WTC11 (cell line): ENCODE measurements around the gene AGAP3. TPM values are rescaled to one million over a fixed set of nuclear protein-coding genes. Genes with fewer than 3 reads are reported as not detected.

Experiments used
- ATAC-seq: fragments of 200-7000 bp; cut with Tn5 transposase; 2 replicates; pipeline ENCODE4 v1.10.0; 2021; ENCODE audit warnings: mild to moderate bottlenecking, moderate library complexity
- CTCF ChIA-PET: fragments of 300-600 bp; sonication (Branson Sonifier 250); formaldehyde crosslinking; loops from one replicate; lab custom pipeline; 2021; ENCODE audit warnings: antibody characterized with exemption; lab: Charles Lee
- POLR2A ChIA-PET: fragments of 350-600 bp; sonication (Branson Sonifier 250); formaldehyde crosslinking; loops from one replicate; lab custom pipeline; 2021; ENCODE audit warnings: antibody characterized with exemption; lab: Charles Lee
- DNase-seq: peaks from one replicate; pipeline ENCODE4 v3.0.0; 2021; ENCODE audit warnings: low spot score
- H3K27ac Mint-ChIP-seq: 2 replicates; pipeline ENCODE4 v1.8.0; 2021; ENCODE audit warnings: mixed read lengths
- H3K27me3 Mint-ChIP-seq: 2 replicates; pipeline ENCODE4 v1.8.0; 2021; ENCODE audit warnings: low read depth, mild to moderate bottlenecking, moderate library complexity, mixed read lengths
- H3K36me3 Mint-ChIP-seq: 2 replicates; pipeline ENCODE4 v1.8.0; 2021; ENCODE audit warnings: mixed read lengths
- H3K4me1 Mint-ChIP-seq: 2 replicates; pipeline ENCODE4 v1.8.0; 2022; ENCODE audit warnings: mixed read lengths
- H3K4me3 Mint-ChIP-seq: 2 replicates; pipeline ENCODE4 v1.8.0; 2021; ENCODE audit warnings: mild to moderate bottlenecking, moderate library complexity, mixed read lengths
- H3K9me3 Mint-ChIP-seq: 2 replicates; pipeline ENCODE4 v1.8.0; 2021; ENCODE audit warnings: mixed read lengths
- ARID4B ChIP-seq: sonication (generic); formaldehyde crosslinking; IDR thresholded peaks from 2 replicates; pipeline ENCODE4 v1.8.0; 2023; ENCODE audit warnings: missing genetic modification reagents, mild to moderate bottlenecking, borderline replicate concordance
- CDX4 ChIP-seq: fragments of 250-450 bp; sonication (Bioruptor Pico); IDR thresholded peaks from 2 replicates; pipeline ENCODE4 v1.9.0; 2021; ENCODE audit warnings: moderate library complexity, mild to moderate bottlenecking, inconsistent platforms, borderline replicate concordance
- CREM ChIP-seq: sonication (generic); formaldehyde crosslinking; IDR thresholded peaks from 2 replicates; pipeline ENCODE4 v1.8.1; 2022; ENCODE audit warnings: mild to moderate bottlenecking, missing genetic modification reagents, moderate library complexity
- E2F5 ChIP-seq: sonication (generic); formaldehyde crosslinking; IDR thresholded peaks from 2 replicates; pipeline ENCODE4 v1.8.1; 2022; ENCODE audit warnings: mild to moderate bottlenecking, moderate library complexity, missing genetic modification reagents
- ESRRA ChIP-seq: sonication (generic); formaldehyde crosslinking; IDR thresholded peaks from 2 replicates; pipeline ENCODE4 v1.8.1; 2022; ENCODE audit warnings: mild to moderate bottlenecking, missing genetic modification reagents, borderline replicate concordance
- GABPB1 ChIP-seq: sonication (generic); formaldehyde crosslinking; IDR thresholded peaks from 2 replicates; pipeline ENCODE4 v1.8.1; 2023; ENCODE audit warnings: mild to moderate bottlenecking, missing genetic modification reagents
- HMGA2 ChIP-seq: fragments of 250-450 bp; sonication (Bioruptor Pico); IDR thresholded peaks from 2 replicates; pipeline ENCODE4 v1.4.0; 2021; ENCODE audit warnings: mild to moderate bottlenecking, moderate library complexity
- NFATC4 ChIP-seq: fragments of 250-450 bp; sonication (Bioruptor Pico); IDR thresholded peaks from 2 replicates; pipeline ENCODE4 v1.9.0; 2021; ENCODE audit warnings: mild to moderate bottlenecking
- NR3C1 ChIP-seq: sonication (generic); formaldehyde crosslinking; conservative IDR thresholded peaks from 2 replicates; pipeline ENCODE4 v1.8.1; 2023; ENCODE audit warnings: low read depth, mild to moderate bottlenecking, missing genetic modification reagents
- PRRX2 ChIP-seq: fragments of 250-450 bp; sonication (Bioruptor Pico); IDR thresholded peaks from 2 replicates; pipeline ENCODE4 v1.8.0; 2021; ENCODE audit warnings: mild to moderate bottlenecking
- TEAD4 ChIP-seq: sonication (generic); formaldehyde crosslinking; IDR thresholded peaks from 2 replicates; pipeline ENCODE4 v1.8.0; 2022; ENCODE audit warnings: mild to moderate bottlenecking, missing genetic modification reagents
- ZNF121 ChIP-seq: sonication (generic); formaldehyde crosslinking; IDR thresholded peaks from 2 replicates; pipeline ENCODE4 v1.8.0; 2023; ENCODE audit warnings: missing genetic modification reagents
- ZNF263 ChIP-seq: sonication (generic); formaldehyde crosslinking; IDR thresholded peaks from 2 replicates; pipeline ENCODE4 v1.8.1; 2022; ENCODE audit warnings: low read depth, mild to moderate bottlenecking, moderate library complexity, missing genetic modification reagents
- ZNF317 ChIP-seq: sonication (generic); formaldehyde crosslinking; IDR thresholded peaks from 2 replicates; pipeline ENCODE4 v1.8.1; 2023; ENCODE audit warnings: low read depth, mild to moderate bottlenecking, moderate library complexity, missing genetic modification reagents, borderline replicate concordance
- ZNF671 ChIP-seq: fragments of 250-450 bp; sonication (Bioruptor Pico); IDR thresholded peaks from 2 replicates; pipeline ENCODE4 v1.8.0; 2021; ENCODE audit warnings: mild to moderate bottlenecking
- ZSCAN18 ChIP-seq: fragments of 250-450 bp; sonication (Bioruptor Pico); IDR thresholded peaks from 2 replicates; pipeline ENCODE4 v2.1.2; 2022; ENCODE audit warnings: mild to moderate bottlenecking, moderate library complexity
- total RNA-seq: library from RNA; stranded (reverse); gene quantifications from 3 replicates; pipeline ENCODE4 v1.2.3, GENCODE V29; 2021
- TF ChIP-seq, protein P1 (sequence below): fragments of 250-450 bp; sonication (Bioruptor Pico); conservative IDR thresholded peaks from 2 replicates; pipeline ENCODE4 v1.9.0; 2021; ENCODE audit warnings: mild to moderate bottlenecking
- TF ChIP-seq, protein P2 (sequence below): sonication (generic); formaldehyde crosslinking; IDR thresholded peaks from 2 replicates; pipeline ENCODE4 v1.8.0; 2022; ENCODE audit warnings: missing genetic modification reagents
- TF ChIP-seq, protein P3 (sequence below): sonication (generic); formaldehyde crosslinking; IDR thresholded peaks from 2 replicates; pipeline ENCODE4 v1.8.0; 2023; ENCODE audit warnings: mild to moderate bottlenecking, missing genetic modification reagents
- TF ChIP-seq, protein P4 (sequence below): fragments of 250-450 bp; sonication (Bioruptor Pico); IDR thresholded peaks from 2 replicates; pipeline ENCODE4 v1.8.0; 2021; ENCODE audit warnings: mild to moderate bottlenecking

AGAP3 gene
- total RNA-seq, 1 experiment from 2014 or later: 163 TPM

GRCh38 chr7:151064993-151065392 lies 21.3 kb upstream of the AGAP3 start:
- no peak for ATAC-seq
- Mint-ChIP-seq H3K4me3 (no peak overlapping the region), H3K36me3 (peaks cover 28% of the 10 kb centered on the region), H3K9me3 (no peaks in the 10 kb centered on the region), H3K4me1 (peaks cover 31% of the 10 kb centered on the region), H3K27ac (no peak overlapping the region), H3K27me3 (peaks cover 2% of the 10 kb centered on the region; the same call in 1 of the 2 replicates)
- TF ChIP-seq ARID4B (no peak), ZNF671 (CRISPR knock-in tag) (no peak), PRRX2 (CRISPR knock-in tag) (no peak), NFATC4 (CRISPR knock-in tag) (no peak), CREM (no peak), NR3C1 (CRISPR knock-in tag) (no peak), GABPB1 (no peak), ZNF263 (CRISPR knock-in tag) (no peak), TEAD4 (no peak), ZSCAN18 (no peak), ESRRA (CRISPR knock-in tag) (no peak), CDX4 (CRISPR knock-in tag) (no peak), E2F5 (CRISPR knock-in tag) (no peak), ZNF121 (CRISPR knock-in tag) (no peak), HMGA2 (CRISPR knock-in tag) (no peak), ZNF317 (CRISPR knock-in tag) (no peak)
- TF ChIP-seq, protein P1, sequence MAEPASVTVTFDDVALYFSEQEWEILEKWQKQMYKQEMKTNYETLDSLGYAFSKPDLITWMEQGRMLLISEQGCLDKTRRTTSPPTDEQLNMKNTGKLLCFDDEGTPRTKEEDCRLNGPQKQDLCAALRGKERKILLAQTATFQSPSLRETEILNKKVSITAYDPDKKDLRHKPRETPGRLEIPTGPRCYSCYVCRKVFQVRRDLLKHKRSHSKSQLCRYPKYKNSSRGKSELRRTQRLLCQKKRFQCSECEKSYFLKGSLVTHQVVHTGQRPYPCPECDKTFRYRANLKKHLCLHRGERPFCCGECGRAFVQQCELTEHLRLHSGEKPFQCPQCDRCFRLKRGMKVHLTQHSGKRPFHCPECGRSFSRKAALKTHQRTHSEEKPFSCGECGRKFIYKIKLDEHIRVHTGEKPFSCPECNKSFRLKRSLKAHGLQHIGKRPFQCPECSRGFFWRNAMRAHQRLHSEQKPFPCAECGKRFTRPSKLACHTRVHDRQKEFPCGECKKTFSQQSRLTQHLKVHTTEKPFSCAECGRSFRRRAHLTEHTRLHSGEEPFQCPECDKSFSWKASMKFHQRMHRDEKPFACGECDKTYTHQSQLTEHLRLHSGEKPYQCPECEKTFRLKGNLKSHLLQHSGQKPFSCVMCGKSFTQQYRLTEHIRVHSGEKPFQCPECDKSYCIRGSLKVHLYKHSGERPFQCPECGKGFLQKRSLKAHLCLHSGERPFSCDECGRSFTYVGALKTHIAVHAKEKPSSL: no peak
- TF ChIP-seq, protein P2, sequence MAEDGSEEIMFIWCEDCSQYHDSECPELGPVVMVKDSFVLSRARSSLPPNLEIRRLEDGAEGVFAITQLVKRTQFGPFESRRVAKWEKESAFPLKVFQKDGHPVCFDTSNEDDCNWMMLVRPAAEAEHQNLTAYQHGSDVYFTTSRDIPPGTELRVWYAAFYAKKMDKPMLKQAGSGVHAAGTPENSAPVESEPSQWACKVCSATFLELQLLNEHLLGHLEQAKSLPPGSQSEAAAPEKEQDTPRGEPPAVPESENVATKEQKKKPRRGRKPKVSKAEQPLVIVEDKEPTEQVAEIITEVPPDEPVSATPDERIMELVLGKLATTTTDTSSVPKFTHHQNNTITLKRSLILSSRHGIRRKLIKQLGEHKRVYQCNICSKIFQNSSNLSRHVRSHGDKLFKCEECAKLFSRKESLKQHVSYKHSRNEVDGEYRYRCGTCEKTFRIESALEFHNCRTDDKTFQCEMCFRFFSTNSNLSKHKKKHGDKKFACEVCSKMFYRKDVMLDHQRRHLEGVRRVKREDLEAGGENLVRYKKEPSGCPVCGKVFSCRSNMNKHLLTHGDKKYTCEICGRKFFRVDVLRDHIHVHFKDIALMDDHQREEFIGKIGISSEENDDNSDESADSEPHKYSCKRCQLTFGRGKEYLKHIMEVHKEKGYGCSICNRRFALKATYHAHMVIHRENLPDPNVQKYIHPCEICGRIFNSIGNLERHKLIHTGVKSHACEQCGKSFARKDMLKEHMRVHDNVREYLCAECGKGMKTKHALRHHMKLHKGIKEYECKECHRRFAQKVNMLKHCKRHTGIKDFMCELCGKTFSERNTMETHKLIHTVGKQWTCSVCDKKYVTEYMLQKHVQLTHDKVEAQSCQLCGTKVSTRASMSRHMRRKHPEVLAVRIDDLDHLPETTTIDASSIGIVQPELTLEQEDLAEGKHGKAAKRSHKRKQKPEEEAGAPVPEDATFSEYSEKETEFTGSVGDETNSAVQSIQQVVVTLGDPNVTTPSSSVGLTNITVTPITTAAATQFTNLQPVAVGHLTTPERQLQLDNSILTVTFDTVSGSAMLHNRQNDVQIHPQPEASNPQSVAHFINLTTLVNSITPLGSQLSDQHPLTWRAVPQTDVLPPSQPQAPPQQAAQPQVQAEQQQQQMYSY (CRISPR knock-in tag): no peak
- TF ChIP-seq, protein P3, sequence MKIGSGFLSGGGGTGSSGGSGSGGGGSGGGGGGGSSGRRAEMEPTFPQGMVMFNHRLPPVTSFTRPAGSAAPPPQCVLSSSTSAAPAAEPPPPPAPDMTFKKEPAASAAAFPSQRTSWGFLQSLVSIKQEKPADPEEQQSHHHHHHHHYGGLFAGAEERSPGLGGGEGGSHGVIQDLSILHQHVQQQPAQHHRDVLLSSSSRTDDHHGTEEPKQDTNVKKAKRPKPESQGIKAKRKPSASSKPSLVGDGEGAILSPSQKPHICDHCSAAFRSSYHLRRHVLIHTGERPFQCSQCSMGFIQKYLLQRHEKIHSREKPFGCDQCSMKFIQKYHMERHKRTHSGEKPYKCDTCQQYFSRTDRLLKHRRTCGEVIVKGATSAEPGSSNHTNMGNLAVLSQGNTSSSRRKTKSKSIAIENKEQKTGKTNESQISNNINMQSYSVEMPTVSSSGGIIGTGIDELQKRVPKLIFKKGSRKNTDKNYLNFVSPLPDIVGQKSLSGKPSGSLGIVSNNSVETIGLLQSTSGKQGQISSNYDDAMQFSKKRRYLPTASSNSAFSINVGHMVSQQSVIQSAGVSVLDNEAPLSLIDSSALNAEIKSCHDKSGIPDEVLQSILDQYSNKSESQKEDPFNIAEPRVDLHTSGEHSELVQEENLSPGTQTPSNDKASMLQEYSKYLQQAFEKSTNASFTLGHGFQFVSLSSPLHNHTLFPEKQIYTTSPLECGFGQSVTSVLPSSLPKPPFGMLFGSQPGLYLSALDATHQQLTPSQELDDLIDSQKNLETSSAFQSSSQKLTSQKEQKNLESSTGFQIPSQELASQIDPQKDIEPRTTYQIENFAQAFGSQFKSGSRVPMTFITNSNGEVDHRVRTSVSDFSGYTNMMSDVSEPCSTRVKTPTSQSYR (CRISPR knock-in tag): no peak
- TF ChIP-seq, protein P4, sequence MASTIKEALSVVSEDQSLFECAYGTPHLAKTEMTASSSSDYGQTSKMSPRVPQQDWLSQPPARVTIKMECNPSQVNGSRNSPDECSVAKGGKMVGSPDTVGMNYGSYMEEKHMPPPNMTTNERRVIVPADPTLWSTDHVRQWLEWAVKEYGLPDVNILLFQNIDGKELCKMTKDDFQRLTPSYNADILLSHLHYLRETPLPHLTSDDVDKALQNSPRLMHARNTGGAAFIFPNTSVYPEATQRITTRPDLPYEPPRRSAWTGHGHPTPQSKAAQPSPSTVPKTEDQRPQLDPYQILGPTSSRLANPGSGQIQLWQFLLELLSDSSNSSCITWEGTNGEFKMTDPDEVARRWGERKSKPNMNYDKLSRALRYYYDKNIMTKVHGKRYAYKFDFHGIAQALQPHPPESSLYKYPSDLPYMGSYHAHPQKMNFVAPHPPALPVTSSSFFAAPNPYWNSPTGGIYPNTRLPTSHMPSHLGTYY: no peak
- POLR2A ChIA-PET: interaction anchor here (1.7 kb wide), 1 partner anchor 12 kb away, joined by 6 read pairs; no protein-coding TSS in a partner anchor
- CTCF ChIA-PET: no interaction called here
- no peak for DNase-seq
